Esophagus muscularis mucosa (tissue), 4 donors: Measurements from ENCODE around the gene ALDH16A1. TPM values are rescaled to one million over a fixed set of nuclear protein-coding genes. Genes with fewer than 3 reads are reported as not detected.
"Not testable (repeated sequence)": the region's sequence is repeated elsewhere in the genome, so short reads cannot be mapped to it uniquely, and the experiment has no call there.

ENCODE experiments used
- DNase-seq: peaks from one replicate; pipeline ENCODE4 v3.0.0-alpha.2; 2017; ENCODE audit errors: extremely low spot score
- H3K27ac ChIP-seq, 4 donors: fragments of 200-600 bp; sonication (generic); replicated peaks in 1 of 4; 1 replicate in 3 of 4; 2 replicates in 1 of 4; pipeline ENCODE4 v1.5.1; 2016 to 2019; ENCODE audit warnings: mild to moderate bottlenecking in 1 of 4
- H3K27me3 ChIP-seq, 4 donors: fragments of 200-600 bp; sonication (generic); one replicate each; pipeline versions ENCODE4 v1.5.1 to v1.6.0; 2016 to 2019
- H3K36me3 ChIP-seq, 4 donors: fragments of 200-600 bp; sonication (generic); one replicate each; pipeline ENCODE4 v1.5.1; 2016 to 2019
- H3K4me1 ChIP-seq, 4 donors: fragments of 200-600 bp; sonication (generic); one replicate each; pipeline ENCODE4 v1.5.1; 2016 to 2019
- H3K4me3 ChIP-seq, 4 donors: fragments of 200-600 bp; sonication (generic); 1 replicate in 2 of 4; 2 replicates in 2 of 4; pipeline ENCODE4 v1.5.1; 2016 to 2019; ENCODE audit warnings: mild to moderate bottlenecking in 4 of 4, moderate library complexity in 1 of 4
- H3K9me3 ChIP-seq, 4 donors: fragments of 200-600 bp; sonication (generic); 1 replicate in 3 of 4; 2 replicates in 1 of 4; pipeline ENCODE4 v1.5.1; 2016 to 2019
- EP300 ChIP-seq: sonication (generic); formaldehyde crosslinking; IDR thresholded peaks from one replicate; pipeline ENCODE4 v1.6.1; 2017; ENCODE audit warnings: antibody characterized with exemption
- POLR2A ChIP-seq: fragments of 450-650 bp; IDR thresholded peaks from one replicate; pipeline ENCODE4 v1.6.1; 2017; ENCODE audit warnings: antibody characterized with exemption, moderate library complexity, mild to moderate bottlenecking, low read depth
- POLR2AphosphoS5 ChIP-seq, 2 donors: sonication (generic); formaldehyde crosslinking; IDR thresholded peaks; one replicate each; pipeline ENCODE4 v1.6.1; 2017; ENCODE audit warnings: antibody characterized with exemption in 2 of 2
- WGBS: methylation state at CpG from one replicate; pipeline ENCODE4 v1.1.5; 2018; 5-methylcytosine and 5-hydroxymethylcytosine counted together
- intact Hi-C: fragments of 100-400 bp; cut with DNase I; formaldehyde crosslinking; loops from one replicate; pipeline ENCODE4 v1.15.1; 2023
- total RNA-seq, 4 donors: library from RNA; depleted of rRNA; stranded (reverse); fragments of >200 nt; gene quantifications; one replicate each; pipeline versions ENCODE4 v1.1.0 to v1.2.1, GENCODE V29; 2016
- TF ChIP-seq, protein P1 (sequence below), 3 experiments: fragments of 200-600 bp in 2 of 3; fragments of 450-650 bp in 1 of 3; sonication (generic) in 2 of 3; IDR thresholded peaks; one replicate each; pipeline ENCODE4 v1.5.1; 2017 to 2019; ENCODE audit warnings: antibody characterized with exemption in 3 of 3, mild to moderate bottlenecking in 2 of 3, moderate library complexity in 1 of 3

Gene ALDH16A1
- total RNA-seq, 4 donors from 2014 or later, result 22.1 to 29.1 (median 26.2) TPM

DNA sequence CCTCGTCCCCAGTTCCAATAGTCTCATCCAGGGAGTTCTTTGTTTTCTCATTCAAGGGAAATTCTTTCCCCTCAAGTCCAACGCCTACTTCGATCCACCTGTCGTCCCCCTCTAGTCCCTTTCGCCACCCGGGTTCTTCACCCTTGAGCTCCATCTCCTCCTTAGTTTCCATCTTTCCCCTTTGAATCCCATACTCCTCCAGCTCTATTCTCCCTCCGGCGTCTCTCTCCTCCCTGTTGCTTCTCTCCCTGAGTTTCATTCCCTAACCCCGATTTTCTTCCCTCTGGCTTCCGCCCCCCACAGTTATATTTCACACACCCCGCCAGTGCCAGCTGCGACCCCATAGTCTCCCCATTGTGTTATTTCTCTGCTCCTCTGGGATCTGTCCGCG, 11.1 kb upstream of the ALDH16A1 start:
- H3K27ac ChIP-seq, result peak overlapping the region; percentile 71 to 90 (median 76)
- intact Hi-C loops, result loop anchor here (2.0 to 5.0 kb wide), 3 partner anchors 77 to 215 kb away; no protein-coding TSS in a partner anchor
- TF ChIP-seq POLR2A, result no peak
- TF ChIP-seq EP300, result no peak
- no peak for TF ChIP-seq POLR2AphosphoS5 (IDR thresholded peaks at IDR 0.05)
- TF ChIP-seq, protein P1, sequence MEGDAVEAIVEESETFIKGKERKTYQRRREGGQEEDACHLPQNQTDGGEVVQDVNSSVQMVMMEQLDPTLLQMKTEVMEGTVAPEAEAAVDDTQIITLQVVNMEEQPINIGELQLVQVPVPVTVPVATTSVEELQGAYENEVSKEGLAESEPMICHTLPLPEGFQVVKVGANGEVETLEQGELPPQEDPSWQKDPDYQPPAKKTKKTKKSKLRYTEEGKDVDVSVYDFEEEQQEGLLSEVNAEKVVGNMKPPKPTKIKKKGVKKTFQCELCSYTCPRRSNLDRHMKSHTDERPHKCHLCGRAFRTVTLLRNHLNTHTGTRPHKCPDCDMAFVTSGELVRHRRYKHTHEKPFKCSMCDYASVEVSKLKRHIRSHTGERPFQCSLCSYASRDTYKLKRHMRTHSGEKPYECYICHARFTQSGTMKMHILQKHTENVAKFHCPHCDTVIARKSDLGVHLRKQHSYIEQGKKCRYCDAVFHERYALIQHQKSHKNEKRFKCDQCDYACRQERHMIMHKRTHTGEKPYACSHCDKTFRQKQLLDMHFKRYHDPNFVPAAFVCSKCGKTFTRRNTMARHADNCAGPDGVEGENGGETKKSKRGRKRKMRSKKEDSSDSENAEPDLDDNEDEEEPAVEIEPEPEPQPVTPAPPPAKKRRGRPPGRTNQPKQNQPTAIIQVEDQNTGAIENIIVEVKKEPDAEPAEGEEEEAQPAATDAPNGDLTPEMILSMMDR (IDR thresholded peaks at IDR 0.05), result no peak
- H3K4me3 ChIP-seq, result peak overlapping the region; percentile 58 to 84 (median 64)
- peaks cover 0 to 62% (median 35%) of the 10 kb centered on the region in 4 donors for H3K27me3 ChIP-seq
- no peaks in the 10 kb centered on the region for H3K9me3 ChIP-seq
- peaks cover 17 to 41% (median 31%) of the 10 kb centered on the region in 4 donors for H3K4me1 ChIP-seq
- DNase-seq, result no peak
- WGBS, result 20% methylated on average over 14 of the region's 14 CpGs
- peaks cover 0 to 10% (median 5%) of the 10 kb centered on the region in 4 donors for H3K36me3 ChIP-seq

DNA sequence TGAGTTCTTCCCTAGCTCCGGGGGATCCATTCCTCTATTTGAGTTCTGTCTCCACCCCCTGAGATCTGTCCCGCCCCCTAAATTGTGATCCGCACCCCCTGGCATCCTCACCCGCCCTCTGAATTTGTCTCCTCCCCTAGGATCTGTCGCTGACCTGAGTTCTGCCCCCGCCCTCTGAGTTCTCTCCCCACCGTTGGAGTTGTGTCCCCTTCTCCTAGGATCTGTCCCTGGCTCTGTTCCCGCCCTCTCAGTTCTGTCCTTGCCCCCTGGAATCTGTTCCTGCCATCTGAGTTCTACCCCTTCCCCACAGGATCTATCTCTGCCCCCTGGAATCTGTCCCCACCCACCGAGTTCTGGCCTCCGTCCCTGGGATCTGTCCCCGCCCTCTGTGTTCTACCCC, 10.7 kb upstream of the ALDH16A1 start:
- Histone ChIP-seq H3K4me3 (peak overlapping the region; percentile 58 to 84 (median 64)), H3K36me3 (peaks cover 0 to 14% (median 8%) of the 10 kb centered on the region in 4 donors), H3K27ac (peak overlapping the region; percentile 71 to 90 (median 76)), H3K9me3 (no peaks in the 10 kb centered on the region), H3K4me1 (peaks cover 17 to 41% (median 32%) of the 10 kb centered on the region in 4 donors), H3K27me3 (peaks cover 0 to 58% (median 31%) of the 10 kb centered on the region in 4 donors)
- 7% methylated on average over 11 of the region's 11 CpGs for WGBS
- no peak for DNase-seq
- intact Hi-C loops, result loop anchor here (5.0 kb wide), 2 partner anchors 175 to 215 kb away; no protein-coding TSS in a partner anchor
- TF ChIP-seq POLR2A, result no peak
- TF ChIP-seq EP300, result no peak
- no peak for TF ChIP-seq POLR2AphosphoS5 (IDR thresholded peaks at IDR 0.05)
- TF ChIP-seq, protein P1 (IDR thresholded peaks at IDR 0.05), result no peak

DNA sequence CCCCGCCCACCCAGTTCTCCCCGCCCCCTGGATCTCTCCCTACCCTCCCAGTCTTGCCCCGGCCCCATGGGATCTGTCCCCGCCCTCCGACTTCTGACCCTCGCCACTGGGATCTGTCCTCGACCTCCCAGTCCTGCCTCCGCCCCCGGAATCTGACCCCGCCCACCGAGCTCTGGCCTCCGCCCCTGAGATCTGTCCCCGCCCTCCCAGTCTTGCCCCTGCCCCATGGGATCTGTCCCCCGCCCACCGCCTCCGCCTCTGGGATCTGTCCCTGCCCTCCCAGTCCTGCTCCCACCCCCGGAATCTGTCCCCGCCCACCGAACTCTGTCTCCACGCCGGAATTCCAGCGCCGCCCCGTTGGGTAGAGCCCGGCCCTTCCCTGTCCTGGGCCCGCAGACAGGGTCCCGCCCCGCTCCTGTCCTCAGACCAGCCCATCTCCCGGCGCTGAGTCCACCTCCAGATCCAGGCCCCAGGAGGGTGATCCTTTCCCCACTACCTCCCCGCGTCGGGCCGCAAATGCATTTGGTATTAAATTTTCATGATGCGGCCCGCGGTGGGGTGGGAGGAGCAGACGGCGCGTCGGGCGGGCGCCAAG, 10.2 kb upstream of the ALDH16A1 start:
- 0% methylated on average over 14 of the region's 43 CpGs for WGBS
- peak in 1 of 2 donors; percentile 38 for TF ChIP-seq POLR2AphosphoS5 (IDR thresholded peaks at IDR 0.05)
- TF ChIP-seq, protein P1 (IDR thresholded peaks at IDR 0.05), result no peak
- peak; percentile 98 for DNase-seq
- Histone ChIP-seq H3K27me3 (peaks cover 0 to 53% (median 28%) of the 10 kb centered on the region in 4 donors), H3K4me1 (peaks cover 17 to 46% (median 35%) of the 10 kb centered on the region in 4 donors), H3K36me3 (peaks cover 0 to 19% (median 10%) of the 10 kb centered on the region in 4 donors), H3K9me3 (no peaks in the 10 kb centered on the region), H3K27ac (peak overlapping the region; percentile 71 to 90 (median 76)), H3K4me3 (peak overlapping the region; percentile 58 to 84 (median 64))
- intact Hi-C loops, result loop anchor here (1.0 to 5.0 kb wide), 3 partner anchors 51 to 216 kb away; no protein-coding TSS in a partner anchor

DNA sequence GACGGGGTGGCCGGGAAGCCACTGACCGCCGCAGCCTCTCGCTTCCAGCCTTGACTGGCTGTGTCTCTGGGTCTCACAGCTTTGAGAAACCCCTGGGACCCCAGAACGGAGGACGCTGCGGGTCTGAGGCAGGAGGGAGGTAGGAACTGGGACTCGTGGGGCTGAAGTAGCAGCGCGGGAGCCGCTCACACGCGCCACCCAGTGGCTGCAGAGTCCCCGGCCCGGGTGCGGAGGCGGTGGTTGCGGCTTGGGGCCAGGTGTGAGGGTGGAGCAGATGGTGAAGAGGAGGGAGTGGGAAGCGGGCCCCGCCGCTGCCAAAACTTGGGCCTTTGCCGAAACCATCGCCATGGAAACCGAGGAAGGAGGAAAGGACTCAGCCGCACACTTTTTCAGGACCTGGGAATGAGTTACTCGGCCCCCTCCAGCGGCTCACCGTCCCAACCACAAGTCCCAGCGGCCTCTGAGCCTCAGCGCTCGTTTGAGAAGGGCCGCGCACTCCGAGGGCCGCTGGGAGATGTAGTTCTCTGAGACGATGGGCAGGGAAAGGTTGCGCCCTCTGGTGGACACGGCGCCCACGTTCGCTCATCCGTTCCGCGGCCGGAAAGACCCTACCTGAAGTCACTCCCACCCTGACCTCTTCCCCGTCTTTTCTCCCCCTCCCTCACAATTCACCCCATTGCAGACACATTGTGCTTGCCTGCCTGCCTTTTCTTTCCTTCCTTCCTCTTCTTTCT, 9.5 kb upstream of the ALDH16A1 start:
- peak overlapping the region; percentile 58 to 84 (median 64) for H3K4me3 ChIP-seq
- peaks cover 0 to 26% (median 14%) of the 10 kb centered on the region in 4 donors for H3K36me3 ChIP-seq
- DNase-seq, result peak; percentile 98
- peaks cover 0 to 46% (median 25%) of the 10 kb centered on the region in 4 donors for H3K27me3 ChIP-seq
- peak overlapping the region; percentile 71 to 90 (median 76) for H3K27ac ChIP-seq
- TF ChIP-seq, protein P1 (IDR thresholded peaks at IDR 0.05), result peak; percentile 74 to 86 (median 75)
- TF ChIP-seq POLR2A, result no peak
- peak; percentile 53 to 75 for TF ChIP-seq POLR2AphosphoS5 (IDR thresholded peaks at IDR 0.05)
- TF ChIP-seq EP300, result no peak
- WGBS, result under 1% methylated on average over 24 of the region's 47 CpGs
- H3K9me3 ChIP-seq, result no peaks in the 10 kb centered on the region
- intact Hi-C loops, result loop anchor here (1.0 to 5.0 kb wide), 3 partner anchors 51 to 216 kb away; no protein-coding TSS in a partner anchor
- H3K4me1 ChIP-seq, result peaks cover 17 to 53% (median 37%) of the 10 kb centered on the region in 4 donors

DNA sequence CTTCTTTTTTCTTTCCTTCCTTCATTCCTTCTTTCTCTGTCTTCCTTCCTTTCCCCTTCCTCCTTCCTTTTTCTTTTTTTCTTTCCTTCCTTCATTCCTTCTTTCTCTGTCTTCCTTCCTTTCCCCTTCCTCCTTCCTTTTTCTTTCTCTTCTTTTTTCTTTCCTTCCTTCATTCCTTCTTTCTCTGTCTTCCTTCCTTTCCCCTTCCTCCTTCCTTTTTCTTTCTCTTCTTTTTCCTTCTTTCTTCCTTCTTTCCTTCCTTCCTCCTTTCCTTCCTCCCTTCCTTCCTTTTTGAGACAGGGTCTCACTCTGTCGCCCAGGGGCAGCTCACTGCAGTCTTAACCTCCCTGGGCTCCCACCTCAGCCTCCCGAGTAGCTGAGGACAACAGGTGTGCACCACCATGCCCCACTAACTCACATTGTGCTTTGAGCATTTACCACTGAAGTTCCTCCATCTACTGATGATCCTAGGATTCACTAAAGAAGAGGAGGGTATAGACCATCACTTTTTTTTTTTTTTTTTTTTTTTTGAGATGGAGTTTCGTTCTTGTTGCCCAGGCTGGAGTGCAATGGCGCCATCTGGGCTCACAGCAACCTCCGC, 8.8 kb upstream of the ALDH16A1 start:
- not testable (repeated sequence) for DNase-seq, H3K4me3 ChIP-seq, H3K9me3 ChIP-seq
- WGBS, result 55% methylated on average over 3 of the region's 5 CpGs
- Histone ChIP-seq H3K27ac (peak overlapping the region in 2 of 4 donors; percentile 71 to 76), H3K36me3 (peaks cover 5 to 32% (median 19%) of the 10 kb centered on the region in 4 donors), H3K27me3 (peaks cover 0 to 40% (median 22%) of the 10 kb centered on the region in 4 donors), H3K4me1 (peaks cover 17 to 53% (median 37%) of the 10 kb centered on the region in 4 donors)
- intact Hi-C loops, result loop anchor here (5.0 kb wide), 2 partner anchors 177 to 217 kb away; no protein-coding TSS in a partner anchor
